Tibial artery (tissue), 4 donors: ENCODE data around the gene TMEM94.
A peak's percentile ranks its signal among the peaks of the same experiment; 100 is the strongest.

Source experiments
- DNase-seq, 2 donors: peaks; one replicate each; pipeline ENCODE4 v3.0.0-alpha.2; 2019
- H3K27ac ChIP-seq, 2 donors: fragments of 200-600 bp; sonication (generic) in 1 of 2; 1 replicate in 1 of 2; 2 replicates in 1 of 2; pipeline ENCODE4 v1.5.1; 2018 to 2019; ENCODE audit warnings: mild to moderate bottlenecking in 1 of 2
- H3K27me3 ChIP-seq, 2 donors: fragments of 200-600 bp; sonication (generic) in 1 of 2; one replicate each; pipeline versions ENCODE4 v1.5.1 to v1.6.0; 2016 to 2019
- H3K36me3 ChIP-seq, 3 donors: fragments of 200-600 bp; sonication (generic) in 2 of 3; one replicate each; pipeline ENCODE4 v1.5.1; 2016 to 2019; ENCODE audit warnings: mild to moderate bottlenecking in 2 of 3
- H3K4me1 ChIP-seq, 4 donors: fragments of 200-600 bp; sonication (generic) in 2 of 4; 1 replicate in 3 of 4; 2 replicates in 1 of 4; pipeline ENCODE4 v1.5.1; 2016 to 2019
- H3K4me3 ChIP-seq, 2 donors: fragments of 200-600 bp; sonication (generic) in 1 of 2; 1 replicate in 1 of 2; 2 replicates in 1 of 2; pipeline ENCODE4 v1.5.1; 2018 to 2019; ENCODE audit warnings: mild to moderate bottlenecking in 2 of 2
- H3K9me3 ChIP-seq, 3 donors: fragments of 200-600 bp; sonication (generic) in 1 of 3; one replicate each; pipeline ENCODE4 v1.5.1; 2016 to 2019
- intact Hi-C: fragments of 100-400 bp; cut with DNase I; formaldehyde crosslinking; loops from one replicate; pipeline ENCODE4 v1.15.0; 2023; ENCODE audit warnings: low total_unique reads
- TF ChIP-seq, protein P1 (sequence below), 2 experiments: fragments of 200-600 bp in 1 of 2; fragments of 450-650 bp in 1 of 2; IDR thresholded peaks; one replicate each; pipeline ENCODE4 v1.5.1; 2017 to 2019; ENCODE audit warnings: antibody characterized with exemption in 2 of 2, mild to moderate bottlenecking in 1 of 2, moderate library complexity in 1 of 2

TMEM94 gene

DNA sequence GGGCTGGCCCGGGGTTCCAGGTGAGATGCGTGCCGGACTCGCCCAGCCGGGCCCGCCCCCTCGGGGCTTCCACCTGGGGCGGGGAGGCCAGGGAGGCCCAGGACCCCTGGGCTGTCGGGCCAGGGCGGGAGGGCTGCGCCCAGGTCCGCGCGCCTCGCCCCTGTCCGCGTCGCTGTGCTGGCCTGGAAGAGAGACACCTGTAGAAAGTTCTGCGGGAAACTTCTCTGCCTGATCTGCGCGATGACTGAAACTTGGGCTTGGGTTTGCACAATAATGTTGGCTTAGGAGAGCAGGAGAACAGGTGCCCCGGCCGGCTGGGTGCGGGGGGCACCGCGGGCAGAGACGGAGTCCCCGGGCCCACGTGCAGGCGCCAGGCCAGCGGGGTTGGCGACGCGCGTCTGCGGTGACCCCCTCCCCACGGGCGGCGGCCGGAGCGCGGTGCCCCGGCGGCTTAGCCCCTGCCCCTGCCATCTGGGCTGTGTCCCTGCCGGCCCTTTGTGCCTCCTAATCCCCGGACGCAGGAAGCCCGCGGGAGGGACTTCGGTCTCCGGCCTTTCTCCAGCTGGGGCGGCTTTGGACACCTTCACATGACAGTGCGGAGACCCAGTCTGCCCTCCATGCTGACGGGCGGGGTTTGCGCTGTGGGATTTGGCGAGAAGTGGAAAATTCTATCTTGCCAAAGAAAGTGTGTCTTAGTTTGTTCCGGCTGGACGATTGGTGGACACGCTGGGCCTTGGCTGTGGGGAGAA, 69.5 kb downstream of the TMEM94 start:
- Histone ChIP-seq H3K4me3 (peak overlapping the region; percentile 59 to 79), H3K4me1 (peaks cover 0 to 21% (median 19%) of the 10 kb centered on the region in 4 donors), H3K27me3 (no peaks in the 10 kb centered on the region), H3K27ac (peak overlapping the region in 1 of 2 donors; percentile 15), H3K36me3 (peaks cover 0 to 20% (median 12%) of the 10 kb centered on the region in 3 donors), H3K9me3 (no peaks in the 10 kb centered on the region)
- intact Hi-C loops: no loop called here
- TF ChIP-seq, protein P1, sequence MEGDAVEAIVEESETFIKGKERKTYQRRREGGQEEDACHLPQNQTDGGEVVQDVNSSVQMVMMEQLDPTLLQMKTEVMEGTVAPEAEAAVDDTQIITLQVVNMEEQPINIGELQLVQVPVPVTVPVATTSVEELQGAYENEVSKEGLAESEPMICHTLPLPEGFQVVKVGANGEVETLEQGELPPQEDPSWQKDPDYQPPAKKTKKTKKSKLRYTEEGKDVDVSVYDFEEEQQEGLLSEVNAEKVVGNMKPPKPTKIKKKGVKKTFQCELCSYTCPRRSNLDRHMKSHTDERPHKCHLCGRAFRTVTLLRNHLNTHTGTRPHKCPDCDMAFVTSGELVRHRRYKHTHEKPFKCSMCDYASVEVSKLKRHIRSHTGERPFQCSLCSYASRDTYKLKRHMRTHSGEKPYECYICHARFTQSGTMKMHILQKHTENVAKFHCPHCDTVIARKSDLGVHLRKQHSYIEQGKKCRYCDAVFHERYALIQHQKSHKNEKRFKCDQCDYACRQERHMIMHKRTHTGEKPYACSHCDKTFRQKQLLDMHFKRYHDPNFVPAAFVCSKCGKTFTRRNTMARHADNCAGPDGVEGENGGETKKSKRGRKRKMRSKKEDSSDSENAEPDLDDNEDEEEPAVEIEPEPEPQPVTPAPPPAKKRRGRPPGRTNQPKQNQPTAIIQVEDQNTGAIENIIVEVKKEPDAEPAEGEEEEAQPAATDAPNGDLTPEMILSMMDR (IDR thresholded peaks at IDR 0.05): no peak
- DNase-seq: no peak

DNA sequence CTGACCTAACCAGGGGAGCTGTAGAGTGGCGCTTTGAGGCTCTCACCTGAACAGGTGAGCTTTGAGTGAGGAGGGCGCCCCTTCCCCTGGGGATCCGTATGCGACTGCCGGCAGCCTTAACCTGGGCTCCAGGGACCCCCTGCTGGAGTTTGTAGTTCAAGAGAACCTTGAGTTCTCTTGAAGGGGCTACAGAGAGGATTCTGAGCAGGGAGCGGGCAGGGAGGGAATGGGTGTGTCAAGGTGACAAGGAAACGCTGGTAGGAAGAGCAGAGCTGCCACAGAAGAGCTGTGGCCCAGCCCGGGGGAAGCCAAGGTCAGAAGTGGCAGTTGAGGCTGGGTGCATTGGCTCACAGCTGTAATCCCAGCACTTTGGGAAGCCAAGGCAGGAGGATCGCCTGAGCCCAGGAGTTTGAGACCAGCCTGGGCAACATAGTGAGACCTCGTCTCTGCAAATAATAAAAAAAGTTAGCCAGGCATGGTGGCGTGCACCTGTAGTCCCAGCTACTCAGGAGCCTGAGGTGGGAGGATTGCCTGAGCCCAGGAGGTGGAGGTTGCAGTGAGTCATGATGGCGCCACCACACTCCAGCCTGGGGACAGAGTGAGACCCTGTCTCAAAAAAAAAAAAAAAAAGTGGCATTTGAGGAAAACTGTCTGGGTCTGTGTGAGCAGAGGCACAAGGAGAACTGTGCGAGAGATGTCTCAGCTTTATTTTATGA, 70.3 kb downstream of the TMEM94 start:
- TF ChIP-seq, protein P1 (IDR thresholded peaks at IDR 0.05): no peak
- no peaks in the 10 kb centered on the region for H3K27me3 ChIP-seq
- H3K27ac ChIP-seq: peak overlapping the region in 1 of 2 donors; percentile 15
- no peak for DNase-seq
- H3K4me3 ChIP-seq: peak overlapping the region; percentile 59 to 79
- peaks cover 0 to 12% (median 7%) of the 10 kb centered on the region in 3 donors for H3K36me3 ChIP-seq
- intact Hi-C loops: no loop called here
- peaks cover 0 to 21% (median 19%) of the 10 kb centered on the region in 4 donors for H3K4me1 ChIP-seq
- no peaks in the 10 kb centered on the region for H3K9me3 ChIP-seq

DNA sequence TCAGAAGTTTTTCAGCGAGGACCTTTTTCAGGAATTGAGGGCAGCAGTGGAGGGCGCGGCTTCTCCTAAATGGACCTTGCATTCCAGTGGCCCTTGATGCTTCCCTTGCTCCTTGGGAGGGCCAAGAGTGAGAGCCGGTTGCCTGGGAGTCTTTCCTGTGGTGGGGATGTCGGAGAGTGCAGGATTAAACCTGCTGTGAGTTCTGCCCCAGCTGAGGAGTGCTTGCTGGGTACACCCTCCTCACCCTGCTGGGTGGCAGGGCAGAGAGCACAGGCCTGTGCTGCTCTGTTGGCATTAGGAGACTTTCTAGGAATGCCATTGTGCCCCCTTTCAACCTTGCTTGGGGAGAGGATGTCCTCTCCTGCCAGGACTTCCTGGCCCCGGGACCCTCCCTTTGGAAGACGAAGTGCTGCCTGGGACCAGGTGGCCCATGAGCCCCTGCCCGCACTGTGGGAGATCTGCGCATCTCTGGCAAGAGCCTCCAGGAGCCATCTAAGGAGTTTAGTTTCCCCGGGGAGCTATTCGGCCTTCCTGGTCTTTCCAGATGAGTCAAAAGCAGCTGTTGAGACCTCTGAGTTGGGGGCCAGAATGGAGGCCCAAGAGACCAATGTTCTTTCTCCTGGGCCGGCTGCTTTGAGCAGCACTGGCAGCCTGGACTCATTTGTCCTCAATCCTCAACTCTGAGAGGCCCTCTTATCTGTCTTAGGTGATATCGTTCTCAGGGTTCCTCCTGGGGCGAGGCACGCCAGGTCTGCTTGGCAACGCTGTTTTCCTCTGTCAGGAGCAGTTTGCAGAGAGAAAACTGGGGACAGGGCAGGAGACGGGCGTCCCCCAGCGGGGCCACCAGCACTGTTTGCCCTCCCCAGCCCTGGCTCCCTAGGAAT, 74.6 kb downstream of the TMEM94 start:
- TF ChIP-seq, protein P1 (IDR thresholded peaks at IDR 0.05): no peak
- H3K9me3 ChIP-seq: no peaks in the 10 kb centered on the region
- peaks cover 0 to 8% (median 7%) of the 10 kb centered on the region in 4 donors for H3K4me1 ChIP-seq
- H3K27me3 ChIP-seq: no peaks in the 10 kb centered on the region
- H3K27ac ChIP-seq: no peak overlapping the region
- intact Hi-C loops: no loop called here
- no peak overlapping the region for H3K4me3 ChIP-seq
- peaks cover 0 to 17% (median 0%) of the 10 kb centered on the region in 3 donors for H3K36me3 ChIP-seq
- DNase-seq: no peak

DNA sequence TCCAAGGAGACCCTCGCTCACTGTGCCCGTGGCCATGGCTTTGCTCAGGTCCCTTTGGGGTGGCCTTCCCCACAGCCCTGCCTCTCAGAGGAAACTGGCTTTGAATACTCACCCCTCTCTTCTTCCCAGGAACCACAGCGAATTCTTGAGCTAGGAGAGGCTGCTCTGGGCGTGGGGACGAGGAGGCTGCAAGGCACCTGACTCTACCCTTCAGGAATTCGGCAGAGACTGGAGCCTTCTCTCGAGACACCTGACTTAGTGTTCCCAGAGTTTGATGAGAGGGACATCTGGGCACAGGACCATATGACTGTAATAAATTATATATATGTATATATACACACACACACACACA, 75.3 kb downstream of the TMEM94 start:
- H3K9me3 ChIP-seq: no peaks in the 10 kb centered on the region
- no peak for DNase-seq
- H3K27me3 ChIP-seq: no peaks in the 10 kb centered on the region
- TF ChIP-seq, protein P1 (IDR thresholded peaks at IDR 0.05): no peak
- no peak overlapping the region for H3K27ac ChIP-seq
- H3K4me3 ChIP-seq: no peak overlapping the region
- intact Hi-C loops: no loop called here
- peaks cover 0 to 17% (median 0%) of the 10 kb centered on the region in 3 donors for H3K36me3 ChIP-seq
- peaks cover 0 to 1% (median under 1%) of the 10 kb centered on the region in 4 donors for H3K4me1 ChIP-seq

DNA sequence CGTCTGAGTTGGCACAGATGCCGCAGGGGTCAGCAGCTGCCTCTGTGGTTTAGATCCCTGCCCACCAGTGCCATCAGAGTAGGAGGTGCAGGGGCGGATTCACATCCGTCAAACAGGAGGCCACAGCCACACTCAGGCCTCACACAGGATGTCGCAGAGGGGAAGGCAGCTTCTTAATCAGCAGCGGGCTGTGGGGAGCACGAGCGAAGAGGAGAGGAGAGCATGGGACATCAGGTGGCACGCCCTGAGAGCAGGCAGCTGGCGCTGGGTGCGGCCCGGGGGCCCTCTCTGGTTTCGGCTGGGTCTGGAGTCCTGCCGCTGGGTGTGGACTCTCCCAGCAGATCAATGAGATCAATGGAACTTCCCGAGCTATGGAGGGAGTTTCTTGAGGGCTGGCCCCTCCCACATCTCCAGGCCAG, 78.7 kb downstream of the TMEM94 start:
- TF ChIP-seq, protein P1 (IDR thresholded peaks at IDR 0.05): no peak
- Histone ChIP-seq H3K9me3 (no peaks in the 10 kb centered on the region), H3K4me1 (no peaks in the 10 kb centered on the region), H3K36me3 (peaks cover 0 to 17% (median 0%) of the 10 kb centered on the region in 3 donors), H3K27me3 (no peaks in the 10 kb centered on the region), H3K4me3 (no peak overlapping the region), H3K27ac (no peak overlapping the region)
- intact Hi-C loops: no loop called here
- DNase-seq: no peak
